Hepatocyte (in vitro differentiated cells): Measurements from ENCODE around the gene GHR.

Experiments used
- EZH2phosphoT487 ChIP-seq: fragments of 200-600 bp; sonication (generic); IDR thresholded peaks from one replicate; pipeline ENCODE4 v1.6.1; 2018; ENCODE audit warnings: antibody characterized with exemption, mild to moderate bottlenecking, low read depth, moderate library complexity; ENCODE audit not compliant: unreplicated experiment, severe bottlenecking
- TF ChIP-seq, protein P1 (sequence below): fragments of 200-600 bp; sonication (generic); IDR thresholded peaks from 2 replicates; pipeline ENCODE4 v1.5.1; 2016; ENCODE audit warnings: antibody characterized with exemption, mild to moderate bottlenecking; ENCODE audit not compliant: poor library complexity

DNA sequence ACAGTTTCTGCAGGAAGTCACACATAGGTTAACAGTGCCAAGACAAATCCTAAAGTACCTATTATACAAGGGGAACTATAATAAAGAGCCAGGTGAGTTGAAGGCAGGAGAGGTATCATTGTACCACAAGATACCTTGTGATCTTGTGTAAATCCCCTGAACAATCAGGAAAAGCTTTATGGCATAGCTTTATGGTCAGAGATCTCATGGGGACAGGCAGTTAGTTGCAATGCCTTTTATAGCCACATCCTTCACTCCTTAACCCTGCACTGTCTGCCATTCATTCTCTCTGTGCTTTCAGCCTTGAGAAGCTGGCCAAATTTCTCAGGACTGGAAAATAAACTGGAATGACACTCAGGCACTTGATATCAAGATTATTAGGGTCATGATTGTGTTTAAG, 97.0 kb downstream of the GHR start:
- TF ChIP-seq, protein P1, sequence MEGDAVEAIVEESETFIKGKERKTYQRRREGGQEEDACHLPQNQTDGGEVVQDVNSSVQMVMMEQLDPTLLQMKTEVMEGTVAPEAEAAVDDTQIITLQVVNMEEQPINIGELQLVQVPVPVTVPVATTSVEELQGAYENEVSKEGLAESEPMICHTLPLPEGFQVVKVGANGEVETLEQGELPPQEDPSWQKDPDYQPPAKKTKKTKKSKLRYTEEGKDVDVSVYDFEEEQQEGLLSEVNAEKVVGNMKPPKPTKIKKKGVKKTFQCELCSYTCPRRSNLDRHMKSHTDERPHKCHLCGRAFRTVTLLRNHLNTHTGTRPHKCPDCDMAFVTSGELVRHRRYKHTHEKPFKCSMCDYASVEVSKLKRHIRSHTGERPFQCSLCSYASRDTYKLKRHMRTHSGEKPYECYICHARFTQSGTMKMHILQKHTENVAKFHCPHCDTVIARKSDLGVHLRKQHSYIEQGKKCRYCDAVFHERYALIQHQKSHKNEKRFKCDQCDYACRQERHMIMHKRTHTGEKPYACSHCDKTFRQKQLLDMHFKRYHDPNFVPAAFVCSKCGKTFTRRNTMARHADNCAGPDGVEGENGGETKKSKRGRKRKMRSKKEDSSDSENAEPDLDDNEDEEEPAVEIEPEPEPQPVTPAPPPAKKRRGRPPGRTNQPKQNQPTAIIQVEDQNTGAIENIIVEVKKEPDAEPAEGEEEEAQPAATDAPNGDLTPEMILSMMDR, result no peak
- TF ChIP-seq EZH2phosphoT487, result no peak
